ENCODE results near the gene PRKCD.

PRKCD gene

GRCh38 chr3:53160660-53161449 is at the start of gene PRKCD:
TSS of gene PRKCD (plus strand) at chr3:53161209. CDS start at chr3:53178423, 17,214 bp downstream.
- DNase-seq = peak; percentile 68

GRCh38 chr3:53111822-53112221 is 49.2 kb upstream of the PRKCD start:
- no peak for DNase-seq

GRCh38 chr3:53113293-53114010 is 47.6 kb upstream of the PRKCD start:
- DNase-seq = no peak

DNA sequence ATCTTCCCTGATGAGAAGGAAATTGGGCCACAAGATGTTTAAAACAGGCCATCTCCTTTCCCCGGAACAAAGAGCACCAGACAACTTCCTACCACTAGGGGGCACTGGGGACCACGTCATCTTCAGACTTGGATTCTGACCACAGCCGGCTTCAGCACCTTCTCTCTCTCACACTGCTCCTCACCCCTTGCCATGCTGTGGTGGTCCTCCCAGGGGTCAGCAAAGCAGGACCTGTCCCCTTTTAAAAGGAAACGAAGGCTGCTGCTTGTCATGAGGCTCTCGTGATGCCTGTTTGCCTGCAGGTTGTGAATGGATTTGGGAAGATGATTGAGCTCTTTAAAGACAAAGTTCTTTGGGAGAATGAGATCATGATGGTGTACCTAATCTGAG is 47.0 kb upstream of the PRKCD start:
- DNase-seq = no peak

- DNase-seq = no peak
These were observed 46.5 kb upstream of the PRKCD start for GRCh38 chr3:53114412-53115074.

GRCh38 chr3:53116956-53117355 is 44.1 kb upstream of the PRKCD start:
- no peak for DNase-seq

DNA sequence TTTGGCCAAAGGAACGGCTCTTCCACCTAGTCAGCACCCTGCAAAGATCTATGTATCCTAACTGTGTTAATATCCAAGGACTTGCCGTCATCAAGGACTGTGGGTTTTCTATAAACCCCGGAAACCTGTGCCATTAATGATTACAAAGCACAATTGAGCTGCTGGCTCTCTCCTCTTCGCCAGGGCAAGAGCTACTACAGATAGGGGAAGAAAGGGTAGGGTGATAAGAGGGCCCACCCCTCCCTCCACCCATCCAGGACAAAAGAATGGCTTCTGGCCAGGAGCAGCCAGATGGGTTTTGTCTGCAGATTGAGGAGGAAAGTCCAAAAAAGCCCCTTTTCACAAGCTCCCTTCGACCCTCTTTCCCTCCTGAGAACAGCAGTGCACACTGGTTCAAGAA is 40.7 kb upstream of the PRKCD start:
- no peak for DNase-seq

DNA sequence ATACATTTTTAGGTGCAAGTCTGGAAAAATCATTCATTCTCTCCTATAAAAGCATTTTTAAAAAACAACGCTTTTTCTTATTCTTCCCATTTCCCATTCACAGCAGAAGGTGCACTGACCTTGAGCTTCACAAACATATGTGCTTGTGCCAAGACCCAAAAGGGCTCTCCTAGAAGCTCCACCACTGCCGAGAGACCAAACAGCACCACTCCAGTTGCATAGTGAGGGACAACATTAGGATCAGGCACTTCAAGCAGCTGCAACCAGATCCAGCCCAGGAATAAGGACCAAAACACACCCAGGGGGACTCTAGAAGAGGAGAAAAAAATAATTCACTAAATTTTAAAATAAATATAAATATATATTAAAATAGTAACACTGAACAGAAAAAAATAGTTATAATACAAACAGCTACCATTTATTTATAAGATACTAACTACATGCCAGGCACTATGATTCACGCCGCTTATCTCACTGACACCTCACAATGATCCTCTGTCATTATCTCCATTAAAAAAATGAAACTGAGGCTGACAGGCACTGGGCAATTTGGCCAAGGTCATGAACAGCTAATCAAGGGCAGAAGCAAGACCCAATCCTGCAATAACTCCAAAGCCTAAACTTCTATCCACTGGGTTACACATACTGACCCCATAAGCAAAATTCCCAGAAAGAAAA is 38.6 kb upstream of the PRKCD start:
- DNase-seq = no peak

GRCh38 chr3:53122933-53123305 is 38.1 kb upstream of the PRKCD start:
- DNase-seq = no peak

GRCh38 chr3:53123510-53123909 is 37.5 kb upstream of the PRKCD start:
- no peak for DNase-seq

DNA sequence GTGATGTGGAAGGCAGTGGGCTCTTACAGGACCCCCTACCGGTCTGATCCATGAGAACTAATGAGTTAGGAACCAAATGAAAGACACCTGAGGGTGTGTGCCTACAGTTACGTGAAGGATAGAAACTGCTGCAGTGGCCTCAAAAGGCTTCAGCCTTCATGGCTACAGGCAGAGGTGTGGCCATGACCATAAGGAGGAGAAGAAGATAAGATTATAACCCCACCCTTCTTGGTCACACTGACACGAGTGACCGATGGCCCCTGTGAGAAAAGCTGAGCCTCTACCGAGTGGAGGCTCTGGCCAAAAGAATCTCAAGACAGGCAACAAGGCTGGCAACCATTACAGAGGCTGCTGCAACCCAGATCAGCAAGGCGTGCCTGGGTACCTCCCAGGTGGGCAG is 37.1 kb upstream of the PRKCD start:
- no peak for DNase-seq

DNA sequence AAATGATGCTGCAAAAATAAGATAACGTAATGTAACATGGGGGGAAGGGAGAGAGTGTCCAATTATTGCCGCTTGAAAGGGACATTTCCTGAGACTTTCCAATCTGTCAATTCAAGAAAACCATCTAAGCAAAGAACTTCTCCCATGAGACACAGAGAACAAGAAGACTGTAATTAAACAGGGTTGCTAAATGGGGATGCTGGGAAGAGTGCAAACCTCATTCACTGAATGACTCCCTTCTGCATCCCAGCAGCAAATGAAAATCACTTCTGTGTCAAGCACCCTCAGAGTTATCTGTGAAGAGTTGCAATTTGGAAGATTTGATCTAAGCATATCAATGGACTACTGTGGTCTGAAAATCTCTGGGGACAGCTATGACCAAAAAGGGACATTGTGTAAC is 34.4 kb upstream of the PRKCD start:
- DNase-seq = no peak

DNA sequence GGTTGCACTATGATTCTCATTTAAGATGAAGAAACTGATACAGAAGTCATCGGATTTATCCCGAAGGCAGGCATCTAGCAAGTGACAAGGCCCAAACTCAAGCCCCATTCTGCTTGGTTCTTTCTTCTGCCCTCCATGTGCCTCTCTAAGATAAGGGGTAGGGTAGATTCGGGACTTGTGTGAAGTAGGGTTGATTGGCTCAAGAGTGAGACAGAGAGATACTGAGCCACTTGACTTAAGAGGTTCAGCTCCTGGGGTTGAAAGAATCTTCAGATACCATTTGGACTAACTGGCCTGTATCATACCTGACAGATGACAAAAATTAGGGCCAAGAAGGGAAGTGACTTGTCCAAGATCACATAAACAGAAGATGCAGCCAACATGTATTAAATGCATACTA is 31.7 kb upstream of the PRKCD start:
- no peak for DNase-seq

DNA sequence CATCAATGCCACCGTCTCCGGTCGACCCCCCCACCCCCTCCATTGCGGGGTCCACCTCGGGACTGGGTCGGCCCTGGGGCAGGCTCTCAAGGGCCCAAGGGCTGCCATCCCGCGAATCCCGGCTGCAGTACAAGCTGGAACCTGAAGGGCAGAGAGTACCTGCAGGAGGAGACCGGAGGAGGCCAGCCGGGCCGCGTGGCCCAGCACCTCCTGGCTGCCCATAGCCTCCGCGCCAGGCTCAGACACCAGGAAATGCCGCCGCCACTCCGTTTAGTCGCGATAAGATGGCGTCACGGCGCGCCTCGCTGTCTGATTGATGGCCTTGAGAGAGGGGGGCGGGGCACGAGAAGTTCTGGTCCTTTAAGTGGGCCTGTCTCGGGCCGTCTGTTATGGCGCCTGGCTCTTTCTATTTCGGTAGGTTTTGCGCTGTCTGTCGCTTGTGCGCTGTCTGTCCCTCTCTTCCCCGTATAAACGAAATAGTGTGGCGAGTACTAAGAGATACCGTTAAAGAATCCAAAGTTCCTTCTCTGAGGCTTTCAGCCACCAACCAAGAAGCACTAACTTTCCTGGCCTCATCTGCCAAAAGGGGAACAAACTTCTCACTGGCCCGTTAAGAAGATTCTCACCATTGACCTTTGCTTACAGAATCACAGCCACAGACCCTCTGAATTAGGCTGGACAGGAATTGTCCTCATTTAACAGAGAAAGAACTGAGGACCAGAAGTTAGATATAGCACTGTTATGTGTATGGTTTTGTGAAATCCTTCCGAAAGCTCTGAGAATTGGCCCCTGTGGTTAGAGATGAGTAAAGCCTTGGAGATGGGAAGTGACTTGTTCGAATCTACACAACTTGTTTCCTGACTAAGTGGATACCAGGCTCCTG is 30.6 kb upstream of the PRKCD start, which contains the start of gene RFT1:
RFT1 (minus strand) TSS at position 257 of the 883 bp plus-strand sequence; CDS start at position 222, 35 bp downstream.
- peak; percentile 77 for DNase-seq

DNA sequence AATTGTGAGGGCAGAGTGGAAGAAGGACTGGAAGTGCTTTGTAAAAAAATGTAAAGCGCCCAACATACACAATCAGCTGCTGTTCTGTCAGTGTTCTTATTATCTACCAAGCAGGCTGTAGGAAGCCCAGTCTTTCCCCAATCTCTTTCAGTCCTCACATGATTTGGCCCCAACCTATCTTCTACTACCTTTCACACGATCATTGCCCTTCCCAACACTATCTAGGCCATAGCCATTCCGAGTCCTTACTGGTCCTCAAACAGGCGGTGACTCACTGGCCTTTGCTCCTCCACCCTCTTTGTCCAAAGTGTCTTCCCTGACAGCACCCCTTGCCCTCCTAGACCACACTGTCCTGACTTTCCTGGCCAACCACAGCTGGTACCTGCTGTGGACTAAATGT is 29.9 kb upstream of the PRKCD start:
- no peak for DNase-seq

- no peak for DNase-seq
These were observed 28.7 kb upstream of the PRKCD start for GRCh38 chr3:53132347-53132746.

GRCh38 chr3:53134631-53135232 is 26.3 kb upstream of the PRKCD start:
- peak; percentile 22 for DNase-seq

GRCh38 chr3:53137221-53137620 is 23.8 kb upstream of the PRKCD start:
- DNase-seq = no peak

DNA sequence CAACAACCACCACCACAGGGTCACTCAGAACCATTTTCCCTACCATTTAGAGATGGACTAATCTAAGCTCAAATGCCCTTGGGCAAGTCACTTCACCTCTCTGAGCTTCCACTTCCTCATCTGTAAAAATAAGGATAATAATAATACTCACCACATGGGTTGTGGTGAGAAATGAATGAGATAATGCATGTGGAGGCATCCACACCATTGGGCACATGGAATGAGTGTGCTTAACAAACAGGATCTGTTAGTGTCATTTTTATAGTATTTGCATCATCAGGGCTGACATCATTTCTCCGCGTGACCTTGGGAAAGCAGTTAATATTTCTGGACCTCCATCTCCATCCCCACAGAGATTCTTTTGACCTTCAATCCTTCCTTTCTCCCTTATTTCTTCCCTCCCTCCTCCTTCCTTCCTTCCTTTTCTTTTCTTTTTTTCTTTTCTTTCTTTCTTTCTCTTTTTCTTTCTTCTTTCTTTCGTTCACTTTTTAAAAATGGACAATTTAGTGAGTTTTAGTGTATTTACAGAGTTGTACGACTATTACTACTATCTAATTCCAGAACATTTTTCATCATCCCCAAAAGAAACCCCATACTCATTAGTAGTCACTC is 23.1 kb upstream of the PRKCD start:
- DNase-seq = no peak

DNA sequence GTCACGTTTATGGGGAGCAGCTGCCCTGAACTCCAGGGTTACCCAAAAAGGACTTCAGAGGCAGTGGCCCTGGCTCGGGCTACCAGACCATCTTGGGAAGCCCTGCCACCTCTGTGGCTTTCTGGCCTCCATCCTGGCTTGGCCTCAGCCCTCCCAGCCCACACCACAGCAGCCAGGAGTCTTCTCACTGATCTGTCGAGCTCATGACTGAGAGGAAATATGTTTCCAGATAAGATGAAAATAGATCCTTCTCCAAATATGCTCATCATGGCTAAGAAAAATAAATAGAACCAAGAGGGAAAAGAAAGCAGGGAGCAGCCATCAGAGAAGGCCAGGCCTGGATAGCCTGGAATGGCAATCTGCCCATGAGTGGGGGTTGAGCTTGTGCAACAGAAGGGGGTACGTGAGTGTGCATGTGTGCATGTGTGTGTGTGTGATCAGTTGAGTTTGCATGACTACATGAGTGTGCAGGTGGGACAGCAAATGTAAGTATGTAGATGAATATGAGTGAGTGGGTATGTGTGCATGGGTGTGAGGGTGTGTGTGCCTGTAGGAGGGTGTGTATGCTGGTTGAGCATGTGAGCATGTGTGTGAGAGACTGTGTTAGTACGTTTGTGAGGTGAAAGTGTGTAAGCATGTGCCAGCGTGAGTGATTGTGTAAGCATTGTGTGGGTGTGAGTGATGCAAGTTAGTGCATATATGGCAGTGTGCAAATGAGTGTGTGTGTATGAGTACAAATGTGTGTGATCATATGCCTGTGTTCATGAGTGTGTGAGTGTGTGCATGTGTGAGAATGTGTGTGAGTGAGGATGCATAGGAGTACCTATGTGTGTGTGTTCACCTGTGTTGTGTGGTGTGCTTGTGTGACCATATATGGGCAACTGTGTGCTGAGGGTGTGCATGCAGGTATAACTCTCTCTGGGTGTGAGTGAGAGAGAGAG is 20.8 kb upstream of the PRKCD start:
- DNase-seq = no peak

Measured in GOT3 (cell line).